PC-9 (cell line): ENCODE results near the gene DUSP7. TPM values are rescaled to one million over a fixed set of nuclear protein-coding genes. Genes with fewer than 3 reads are reported as not detected.

ENCODE experiments used
- BruUV-seq: library from RNA; stranded (reverse); fragments of 400-500 nt; replicated peaks from 2 replicates; lab custom pipeline; 2021; lab: Mats Ljungman, UMichigan
- CTCF ChIA-PET: fragments of 300-600 bp; sonication (Branson Sonifier 250); formaldehyde crosslinking; loops from one replicate; lab custom pipeline; 2022; ENCODE audit warnings: antibody characterized with exemption; lab: Charles Lee
- POLR2A ChIA-PET: fragments of 300-600 bp; sonication (Branson Sonifier 250); formaldehyde crosslinking; loops from one replicate; lab custom pipeline; 2022; ENCODE audit warnings: antibody characterized with exemption; ENCODE audit not compliant: unreplicated experiment; lab: Charles Lee
- DNase-seq, 2 experiments: peaks; one replicate each; pipeline versions ENCODE4 v3.0.0 to v3.0.0-alpha.2; 2015 to 2022; ENCODE audit warnings: mixed read lengths in 1 of 2
- H2AFZ ChIP-seq: fragments of 200-600 bp; sonication (generic); 2 replicates; pipeline ENCODE4 v1.8.1; 2017; ENCODE audit warnings: antibody characterized with exemption
- H3F3A ChIP-seq: fragments of 200-600 bp; sonication (generic); 2 replicates; pipeline ENCODE4 v1.8.1; 2017; ENCODE audit warnings: antibody characterized with exemption, mild to moderate bottlenecking, low read depth; ENCODE audit not compliant: insufficient read depth
- H3K27ac ChIP-seq: fragments of 200-600 bp; sonication (generic); 2 replicates; pipeline ENCODE4 v1.6.1; 2016; ENCODE audit warnings: mixed run types
- H3K27me3 ChIP-seq: fragments of 200-600 bp; sonication (generic); 2 replicates; pipeline ENCODE4 v1.6.1; 2016; ENCODE audit warnings: low read depth, mixed run types; ENCODE audit not compliant: insufficient read depth
- H3K36me3 ChIP-seq: fragments of 200-600 bp; sonication (generic); 2 replicates; pipeline ENCODE4 v1.6.1; 2016; ENCODE audit warnings: low read depth, mixed run types
- H3K4me1 ChIP-seq: fragments of 200-600 bp; sonication (generic); replicated peaks from 2 replicates; pipeline ENCODE4 v1.6.1; 2016; ENCODE audit warnings: mixed run types; ENCODE audit not compliant: insufficient read depth
- H3K4me2 ChIP-seq: fragments of 200-600 bp; sonication (generic); 2 replicates; pipeline ENCODE4 v1.6.1; 2017; ENCODE audit warnings: mixed run types
- H3K4me3 ChIP-seq: fragments of 200-600 bp; sonication (generic); 2 replicates; pipeline ENCODE4 v1.6.1; 2016; ENCODE audit warnings: mixed run types
- H3K79me2 ChIP-seq: fragments of 200-600 bp; sonication (generic); 2 replicates; pipeline ENCODE4 v1.6.1; 2017; ENCODE audit warnings: low read depth, mixed run types
- H3K9me2 ChIP-seq: fragments of 200-600 bp; sonication (generic); 2 replicates; pipeline ENCODE4 v1.8.1; 2017; ENCODE audit warnings: mild to moderate bottlenecking; ENCODE audit not compliant: insufficient read depth
- H3K9me3 ChIP-seq: fragments of 200-600 bp; sonication (generic); 2 replicates; pipeline ENCODE4 v1.8.1; 2016; ENCODE audit warnings: low read depth; ENCODE audit not compliant: insufficient read depth
- H4K20me1 ChIP-seq: fragments of 200-600 bp; sonication (generic); 2 replicates; pipeline ENCODE4 v1.8.1; 2017; ENCODE audit not compliant: insufficient read depth
- EZH2 ChIP-seq: fragments of 200-600 bp; sonication (generic); IDR thresholded peaks from 2 replicates; pipeline ENCODE4 v1.8.0; 2017; ENCODE audit warnings: antibody characterized with exemption, low read depth
- intact Hi-C: fragments of 100-400 bp; cut with micrococcal nuclease; formaldehyde crosslinking; loops from one replicate; pipeline ENCODE4 v1.10.0; 2022; ENCODE audit not compliant: unreplicated experiment
- total RNA-seq: library from RNA; stranded (reverse); gene quantifications from 2 replicates; pipeline ENCODE4 v1.2.3, GENCODE V29; 2021
- TF ChIP-seq, protein P1 (sequence below): fragments of 200-600 bp; sonication (generic); conservative IDR thresholded peaks from 2 replicates; pipeline ENCODE4 v1.6.1; 2017; ENCODE audit warnings: mixed run types, antibody characterized with exemption, mild to moderate bottlenecking, moderate library complexity

The DUSP7 gene
- total RNA-seq, 1 experiment from 2014 or later: 9.5 TPM

DNA sequence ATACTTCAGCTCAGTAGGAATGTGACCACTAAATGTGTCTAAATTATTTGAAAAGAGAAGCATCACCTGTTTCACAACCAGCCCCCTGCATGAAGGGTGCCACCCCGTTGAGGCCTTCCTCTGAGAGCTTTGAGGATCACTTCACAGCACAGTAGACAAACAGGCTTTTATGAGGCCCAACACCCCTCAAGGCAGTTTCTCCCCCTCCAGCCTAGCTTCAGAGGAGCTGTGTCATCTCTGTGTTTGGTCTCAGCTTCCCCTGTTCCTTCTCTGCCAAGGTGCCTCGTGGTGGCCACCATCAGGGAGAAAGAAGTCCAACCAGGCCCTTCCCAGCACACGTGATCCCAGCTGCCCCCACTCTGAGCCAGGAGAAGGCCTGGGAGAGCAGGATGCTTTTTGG is 21.6 kb upstream of the DUSP7 start:
- ChIA-PET CTCF (no interaction called here), POLR2A (no interaction called here)
- Histone ChIP-seq H3K9me3 (no peaks in the 10 kb centered on the region), H3K27ac (no peak overlapping the region), H2AFZ (no peak overlapping the region), H3K27me3 (no peaks in the 10 kb centered on the region), H3K4me1 (no peaks in the 10 kb centered on the region), H3K79me2 (no peaks in the 10 kb centered on the region), H3K36me3 (no peaks in the 10 kb centered on the region), H3K9me2 (no peaks in the 10 kb centered on the region), H3F3A (no peaks in the 10 kb centered on the region), H3K4me2 (no peak overlapping the region), H4K20me1 (no peaks in the 10 kb centered on the region), H3K4me3 (no peak overlapping the region)
- no peak for DNase-seq
- TF ChIP-seq EZH2: no peak
- TF ChIP-seq, protein P1, sequence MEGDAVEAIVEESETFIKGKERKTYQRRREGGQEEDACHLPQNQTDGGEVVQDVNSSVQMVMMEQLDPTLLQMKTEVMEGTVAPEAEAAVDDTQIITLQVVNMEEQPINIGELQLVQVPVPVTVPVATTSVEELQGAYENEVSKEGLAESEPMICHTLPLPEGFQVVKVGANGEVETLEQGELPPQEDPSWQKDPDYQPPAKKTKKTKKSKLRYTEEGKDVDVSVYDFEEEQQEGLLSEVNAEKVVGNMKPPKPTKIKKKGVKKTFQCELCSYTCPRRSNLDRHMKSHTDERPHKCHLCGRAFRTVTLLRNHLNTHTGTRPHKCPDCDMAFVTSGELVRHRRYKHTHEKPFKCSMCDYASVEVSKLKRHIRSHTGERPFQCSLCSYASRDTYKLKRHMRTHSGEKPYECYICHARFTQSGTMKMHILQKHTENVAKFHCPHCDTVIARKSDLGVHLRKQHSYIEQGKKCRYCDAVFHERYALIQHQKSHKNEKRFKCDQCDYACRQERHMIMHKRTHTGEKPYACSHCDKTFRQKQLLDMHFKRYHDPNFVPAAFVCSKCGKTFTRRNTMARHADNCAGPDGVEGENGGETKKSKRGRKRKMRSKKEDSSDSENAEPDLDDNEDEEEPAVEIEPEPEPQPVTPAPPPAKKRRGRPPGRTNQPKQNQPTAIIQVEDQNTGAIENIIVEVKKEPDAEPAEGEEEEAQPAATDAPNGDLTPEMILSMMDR: no peak
- BruUV-seq: no TSS peak
- intact Hi-C loops: no loop called here

DNA sequence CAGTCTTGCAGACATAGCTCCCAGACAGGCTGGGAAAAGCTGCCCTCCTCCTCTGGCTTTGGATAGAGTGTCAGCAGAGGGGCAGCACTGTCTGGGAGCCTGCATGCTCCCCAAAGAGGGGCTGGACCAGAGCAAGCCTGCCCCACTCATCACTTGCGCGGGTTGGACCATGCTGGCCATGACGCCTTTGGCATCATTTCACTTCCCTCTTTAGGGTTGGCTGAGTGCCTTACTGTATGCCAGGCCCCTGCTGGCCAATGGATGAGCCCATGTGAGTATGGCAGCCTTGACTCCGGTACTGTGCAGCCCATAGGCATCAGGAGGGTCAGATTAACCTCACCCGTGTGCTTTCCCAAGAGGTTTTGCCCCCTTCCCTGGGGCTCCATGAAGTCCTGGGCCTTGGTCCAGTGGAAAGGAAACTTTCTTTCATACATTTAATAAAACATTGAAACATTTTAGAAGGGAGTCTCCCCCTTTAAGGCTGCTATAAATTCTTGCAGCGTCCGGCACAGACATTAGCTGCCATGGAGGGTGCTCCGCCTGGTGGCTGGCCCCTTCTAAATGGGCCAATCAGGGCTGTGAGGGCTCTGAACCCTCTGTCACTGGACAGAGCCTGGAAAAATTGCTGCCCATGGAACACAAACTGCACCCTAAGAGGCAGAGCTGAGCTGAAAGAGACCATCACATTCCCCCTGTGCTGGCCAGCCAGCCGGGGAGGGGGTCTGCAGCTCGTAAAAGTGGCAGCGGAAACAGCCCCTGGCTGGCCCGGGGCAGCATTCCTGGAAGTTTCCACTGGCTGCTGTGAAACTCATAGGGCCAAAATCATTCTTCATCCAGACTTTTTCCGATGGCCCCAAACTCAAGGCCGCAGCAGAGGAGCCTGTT is 20.8 kb upstream of the DUSP7 start:
- Histone ChIP-seq H4K20me1 (no peaks in the 10 kb centered on the region), H3K4me2 (no peak overlapping the region), H3K27me3 (no peaks in the 10 kb centered on the region), H3K4me1 (no peaks in the 10 kb centered on the region), H3F3A (no peaks in the 10 kb centered on the region), H3K4me3 (no peak overlapping the region), H3K9me3 (no peaks in the 10 kb centered on the region), H3K36me3 (no peaks in the 10 kb centered on the region), H2AFZ (no peak overlapping the region), H3K79me2 (no peaks in the 10 kb centered on the region), H3K27ac (no peak overlapping the region), H3K9me2 (no peaks in the 10 kb centered on the region)
- intact Hi-C loops: no loop called here
- no peak for TF ChIP-seq EZH2
- POLR2A ChIA-PET: no interaction called here
- DNase-seq: no peak
- BruUV-seq: no TSS peak
- CTCF ChIA-PET: no interaction called here

DNA sequence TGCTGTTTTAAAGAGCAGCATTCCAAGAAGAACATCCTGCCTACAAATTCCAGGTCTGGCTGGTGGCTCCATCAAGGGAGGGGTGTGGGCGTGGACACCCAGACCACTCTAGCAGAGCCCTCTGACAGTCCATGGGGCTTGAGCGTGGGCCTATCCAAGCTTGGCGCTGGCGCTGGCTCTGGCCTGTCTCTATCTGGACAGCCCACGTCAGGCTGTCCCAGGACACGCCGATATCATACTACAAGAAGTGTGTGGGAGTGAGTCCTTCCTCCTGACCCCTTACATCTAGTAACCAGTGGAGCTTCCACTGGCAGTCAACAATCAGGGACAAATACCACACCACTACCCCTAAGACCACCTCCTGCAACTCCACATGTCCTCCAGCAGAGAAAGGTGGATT is 17.1 kb upstream of the DUSP7 start:
- H3F3A ChIP-seq: no peaks in the 10 kb centered on the region
- H3K27ac ChIP-seq: no peak overlapping the region
- no peaks in the 10 kb centered on the region for H3K4me1 ChIP-seq
- no peaks in the 10 kb centered on the region for H4K20me1 ChIP-seq
- no peak for TF ChIP-seq EZH2
- TF ChIP-seq, protein P1: no peak
- no TSS peak for BruUV-seq
- CTCF ChIA-PET: no interaction called here
- POLR2A ChIA-PET: no interaction called here
- H3K79me2 ChIP-seq: no peaks in the 10 kb centered on the region
- no peak for DNase-seq
- H3K4me2 ChIP-seq: no peak overlapping the region
- no peak overlapping the region for H3K4me3 ChIP-seq
- intact Hi-C loops: no loop called here
- no peaks in the 10 kb centered on the region for H3K27me3 ChIP-seq
- H3K36me3 ChIP-seq: no peaks in the 10 kb centered on the region
- H3K9me3 ChIP-seq: no peaks in the 10 kb centered on the region
- no peak overlapping the region for H2AFZ ChIP-seq
- no peaks in the 10 kb centered on the region for H3K9me2 ChIP-seq
